Hypothalamus (tissue), 51 donors: ENCODE measurements around the gene ZBTB5.
A peak's percentile ranks its signal among the peaks of the same experiment; 100 is the strongest.
"Not testable (repeated sequence)": the region's sequence is repeated elsewhere in the genome, so short reads cannot be mapped to it uniquely, and the experiment has no call there.

Experiments
- DNase-seq, 51 donors: peaks; one replicate each; lab custom pipeline; 2025; lab: John Stamatoyannopoulos, UW

ZBTB5 gene

DNA sequence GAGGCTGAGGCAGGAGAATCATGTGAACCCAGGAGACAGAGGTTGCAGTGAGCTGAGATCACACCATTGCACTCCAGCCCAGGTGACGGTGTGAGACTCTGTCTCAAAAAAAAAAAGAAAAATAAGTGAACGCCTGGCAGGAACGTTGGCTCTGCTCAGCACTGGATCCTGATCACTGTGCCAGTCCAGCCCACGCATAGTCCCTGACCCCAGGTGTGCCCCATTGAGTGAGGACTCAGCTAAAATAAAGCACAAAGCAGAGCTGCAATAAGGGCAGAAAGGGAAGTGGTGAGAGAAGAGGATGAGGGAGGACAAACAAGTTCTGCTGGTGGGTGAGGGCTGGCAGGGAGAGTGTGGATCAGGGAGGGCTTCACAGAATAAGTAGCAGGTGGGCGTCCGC lies 38.4 kb downstream of the ZBTB5 start:
- DNase-seq: no peak

DNA sequence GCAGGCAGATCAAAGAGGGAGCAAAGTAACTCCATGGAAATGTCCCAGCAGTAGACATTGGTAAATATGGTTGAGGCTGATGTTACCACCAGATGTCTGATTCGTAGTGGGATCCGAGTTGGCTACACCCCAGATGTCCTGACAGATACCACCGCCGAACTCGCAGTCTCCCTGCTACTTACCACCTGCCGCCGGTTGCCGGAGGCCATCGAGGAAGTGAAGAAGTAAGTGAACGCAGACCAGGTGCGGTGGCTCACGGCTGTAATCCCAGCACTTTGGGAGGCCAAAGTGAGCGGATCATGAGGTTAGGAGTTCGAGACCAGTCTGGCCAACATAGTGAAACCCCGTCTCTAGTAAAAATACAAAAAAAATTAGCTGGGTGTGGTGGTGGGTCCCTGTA lies 38.8 kb downstream of the ZBTB5 start:
- not testable (repeated sequence) for DNase-seq

DNA sequence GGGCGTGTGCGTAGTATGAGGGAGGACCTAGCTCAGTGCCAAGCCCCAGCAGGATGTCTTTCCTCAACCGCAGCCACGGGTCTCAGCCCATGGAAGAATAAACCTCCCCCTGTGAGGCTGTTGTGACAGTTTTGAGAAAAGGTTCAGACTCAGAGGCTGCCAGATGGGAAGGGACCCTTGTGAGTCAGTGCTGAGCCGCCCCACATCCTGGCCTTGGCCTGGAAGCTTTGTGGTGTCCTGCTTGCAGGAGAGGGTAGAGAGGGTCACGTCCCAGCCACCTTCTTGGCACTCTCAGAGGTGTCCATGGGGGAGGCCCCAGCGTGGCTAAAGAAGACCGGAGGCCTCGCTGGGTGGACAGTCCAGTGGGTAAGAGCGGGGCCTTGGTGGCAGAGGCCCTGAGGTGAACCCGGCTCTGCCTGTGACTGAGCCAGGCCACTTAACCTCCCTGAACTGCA lies 39.9 kb downstream of the ZBTB5 start:
- DNase-seq: peak in 3 of 51 donors; percentile 10 to 19 (median 18)

DNA sequence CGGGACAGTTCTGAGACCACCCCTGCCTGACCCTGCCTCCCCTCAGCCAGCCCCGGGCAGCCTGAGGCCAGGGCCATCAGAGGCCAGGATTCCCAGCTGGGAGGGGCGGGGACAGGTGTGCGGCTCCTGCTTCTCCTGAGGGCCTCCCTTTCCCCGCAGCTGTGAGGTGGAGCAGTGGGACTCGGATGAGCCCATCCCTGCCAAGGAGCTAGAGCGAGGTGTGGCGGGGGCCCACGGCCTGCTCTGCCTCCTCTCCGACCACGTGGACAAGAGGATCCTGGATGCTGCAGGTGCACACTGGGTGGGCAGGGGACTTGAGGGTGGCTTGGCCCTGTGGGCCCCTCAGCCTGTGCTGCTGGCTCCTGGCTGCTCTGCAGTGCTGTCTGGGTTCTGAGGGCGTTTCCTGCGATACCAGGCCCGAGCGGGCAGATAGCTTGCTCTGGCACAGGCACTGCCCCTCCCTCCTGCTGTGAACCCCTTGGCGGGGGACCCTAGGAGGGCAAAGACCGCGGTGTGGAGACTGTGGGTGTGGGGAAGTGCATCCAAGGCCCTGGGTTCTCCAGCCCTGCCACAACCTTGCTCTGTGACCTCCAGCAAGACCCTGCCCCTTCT lies 40.5 kb downstream of the ZBTB5 start:
- DNase-seq: no peak

DNA sequence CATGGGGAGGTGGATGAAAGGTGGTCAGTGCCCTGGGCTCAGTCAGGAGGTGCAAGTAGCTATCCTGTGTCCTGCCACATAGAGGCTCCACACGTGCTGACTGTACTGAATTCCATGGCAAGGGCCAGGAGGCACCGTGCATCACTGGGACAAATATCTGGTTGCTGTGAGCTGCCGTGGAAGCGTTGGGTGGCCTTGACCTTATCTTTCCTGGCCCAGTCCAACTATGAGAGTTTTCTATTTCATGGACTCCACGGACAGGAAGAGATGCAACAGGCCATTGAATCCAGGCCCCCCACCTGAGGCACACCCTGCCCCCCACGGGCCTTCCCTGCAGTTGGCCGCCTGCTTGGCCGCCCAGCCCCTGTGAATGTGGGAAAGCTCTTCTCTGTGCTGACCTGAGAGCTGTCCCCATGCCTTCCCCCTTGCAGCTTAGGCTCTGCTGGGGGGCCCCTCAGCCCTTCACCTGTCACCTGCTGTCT lies 41.0 kb downstream of the ZBTB5 start:
- no peak for DNase-seq

DNA sequence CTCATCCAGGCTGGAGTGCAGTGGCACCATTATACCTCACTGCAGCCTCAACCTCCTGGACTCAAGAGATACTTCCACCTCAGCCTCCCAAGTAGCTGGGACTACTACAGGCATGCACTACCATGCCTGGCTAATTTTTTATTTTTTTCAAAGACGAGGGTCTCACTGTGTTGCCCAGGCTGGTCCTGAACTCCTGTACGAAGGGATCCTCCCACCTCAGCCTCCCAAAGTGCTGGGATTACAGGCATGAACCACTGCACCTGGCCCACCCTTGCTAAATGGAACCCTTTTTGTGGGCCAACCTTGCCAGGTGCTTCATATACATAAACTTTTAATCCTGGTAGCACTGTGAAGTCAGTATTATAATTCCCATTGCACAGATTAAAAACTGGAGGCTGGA lies 41.7 kb downstream of the ZBTB5 start:
- no peak for DNase-seq

DNA sequence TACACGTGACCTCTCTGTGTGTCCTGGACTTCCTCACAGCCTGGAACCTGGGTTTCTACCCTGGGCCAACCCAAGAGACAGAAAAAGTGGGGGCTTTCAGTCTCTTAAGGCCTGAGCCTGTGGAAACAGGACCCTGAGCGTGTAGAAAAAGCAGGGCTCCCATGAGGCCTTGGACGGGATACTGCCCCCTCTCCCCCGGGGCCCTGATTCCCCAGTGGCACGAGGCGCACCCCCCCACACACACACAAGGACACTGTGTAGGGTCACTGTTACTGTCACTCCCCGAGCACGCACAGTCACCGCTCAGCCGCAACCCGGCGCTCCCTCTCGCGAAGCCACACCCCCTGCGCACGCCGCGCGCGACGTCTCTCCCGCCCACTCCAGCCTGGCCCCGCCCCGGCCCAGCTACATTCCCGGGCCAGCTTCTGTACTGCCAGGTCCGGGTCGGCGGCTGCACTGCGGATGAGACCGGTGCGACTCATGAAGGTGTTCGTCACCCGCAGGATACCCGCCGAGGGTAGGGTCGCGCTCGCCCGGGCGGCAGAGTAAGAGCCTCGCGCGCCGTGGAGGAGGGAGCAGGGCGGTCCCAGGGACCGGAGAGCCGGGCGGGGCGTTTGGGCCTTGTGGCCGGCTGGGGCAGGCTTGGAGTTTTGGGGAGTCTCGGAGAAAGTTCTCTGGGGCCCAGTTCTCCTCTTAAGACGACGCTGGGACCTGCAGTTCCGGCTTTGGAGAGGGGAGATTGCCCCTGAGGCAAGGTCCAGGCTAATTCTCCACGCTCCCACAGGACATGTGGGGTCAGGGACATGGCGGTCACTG lies 42.8 kb downstream of the ZBTB5 start, which contains the start of gene GRHPR:
GRHPR (plus strand) TSS at position 408 of the 816 bp plus-strand sequence; CDS start at position 463, 55 bp downstream.
- peak; percentile 29 to 96 (median 87) for DNase-seq

DNA sequence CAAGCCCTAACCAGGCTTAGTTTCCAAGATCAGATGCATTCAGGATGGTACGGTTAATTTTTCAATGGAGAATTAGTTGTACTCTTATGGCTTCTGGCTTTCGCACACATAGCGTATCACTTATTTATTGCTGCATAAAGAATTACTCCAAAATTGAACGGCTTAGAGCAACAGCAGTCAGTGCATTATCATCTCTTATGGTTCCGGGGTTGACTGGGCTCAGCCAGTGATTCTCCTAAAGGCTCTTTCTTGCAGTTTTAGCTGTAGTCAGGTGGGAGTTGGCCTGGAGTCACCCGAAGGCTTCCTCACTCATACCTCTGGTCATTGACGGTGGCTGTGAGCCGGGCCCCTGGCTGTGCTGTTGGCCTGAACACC lies 43.3 kb downstream of the ZBTB5 start:
- DNase-seq: peak in 5 of 51 donors; percentile 52 to 57 (median 54)

DNA sequence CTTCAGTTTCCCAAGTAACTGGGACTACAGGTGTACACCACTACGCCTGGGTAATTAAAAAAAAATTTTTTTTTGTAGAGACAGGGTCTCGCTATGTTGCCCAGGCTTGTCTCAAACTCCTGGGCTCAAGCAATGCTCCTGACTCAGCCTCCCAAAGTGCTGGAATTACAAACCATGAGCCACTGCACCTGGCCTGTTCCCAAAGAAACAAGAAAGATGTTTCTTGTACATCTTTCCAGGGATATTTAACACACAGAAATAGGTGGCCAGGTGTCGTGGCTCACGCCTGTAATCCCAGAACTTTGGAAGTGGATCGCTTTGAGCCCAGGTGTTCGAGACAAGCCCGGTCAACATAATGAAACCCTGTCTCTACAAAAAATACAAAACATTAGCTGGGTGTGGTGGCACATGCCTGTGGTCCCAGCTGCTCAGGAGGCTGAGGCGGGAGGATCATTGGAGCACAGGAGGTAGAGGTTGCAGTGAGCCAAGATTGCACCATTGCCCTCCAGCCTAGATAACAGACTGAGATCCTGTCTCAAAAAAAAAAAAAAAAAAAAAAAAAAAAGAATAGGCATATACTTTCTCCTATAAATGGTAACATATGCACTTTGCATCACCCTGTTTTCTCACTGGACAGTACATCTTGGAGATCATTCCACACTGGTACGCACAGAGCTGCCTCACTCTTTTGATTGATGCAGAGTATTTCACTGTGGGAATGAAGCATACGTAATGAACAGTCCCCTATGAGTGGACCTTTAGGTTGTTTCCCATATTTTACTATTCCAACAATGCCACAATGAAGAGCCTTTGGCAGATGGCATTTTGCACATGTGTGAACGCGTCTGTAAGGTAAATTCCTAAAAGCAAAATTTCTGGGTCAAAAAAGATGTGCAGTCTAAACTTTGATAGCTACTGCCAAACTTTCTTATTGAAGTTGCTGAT lies 44.7 kb downstream of the ZBTB5 start:
- no peak for DNase-seq

DNA sequence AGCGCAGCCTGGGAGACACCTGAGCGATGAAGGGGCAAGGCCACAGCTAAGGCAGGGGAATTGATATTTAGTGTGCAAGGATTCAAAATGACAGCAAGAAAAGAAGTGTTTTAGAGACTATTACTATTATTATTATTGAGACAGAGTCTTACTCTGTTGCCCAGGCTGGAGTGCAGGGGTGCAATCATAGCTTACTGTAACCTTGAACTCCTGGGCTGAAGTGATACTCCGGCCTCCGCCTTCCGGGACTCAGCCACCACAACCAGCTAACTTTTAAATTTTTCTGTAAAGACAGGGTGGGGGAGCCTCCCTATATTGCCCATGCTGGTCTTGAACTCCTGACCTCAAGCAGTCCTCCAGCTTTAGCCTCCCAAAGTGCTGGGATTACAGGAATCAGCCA lies 46.0 kb downstream of the ZBTB5 start:
- no peak for DNase-seq

DNA sequence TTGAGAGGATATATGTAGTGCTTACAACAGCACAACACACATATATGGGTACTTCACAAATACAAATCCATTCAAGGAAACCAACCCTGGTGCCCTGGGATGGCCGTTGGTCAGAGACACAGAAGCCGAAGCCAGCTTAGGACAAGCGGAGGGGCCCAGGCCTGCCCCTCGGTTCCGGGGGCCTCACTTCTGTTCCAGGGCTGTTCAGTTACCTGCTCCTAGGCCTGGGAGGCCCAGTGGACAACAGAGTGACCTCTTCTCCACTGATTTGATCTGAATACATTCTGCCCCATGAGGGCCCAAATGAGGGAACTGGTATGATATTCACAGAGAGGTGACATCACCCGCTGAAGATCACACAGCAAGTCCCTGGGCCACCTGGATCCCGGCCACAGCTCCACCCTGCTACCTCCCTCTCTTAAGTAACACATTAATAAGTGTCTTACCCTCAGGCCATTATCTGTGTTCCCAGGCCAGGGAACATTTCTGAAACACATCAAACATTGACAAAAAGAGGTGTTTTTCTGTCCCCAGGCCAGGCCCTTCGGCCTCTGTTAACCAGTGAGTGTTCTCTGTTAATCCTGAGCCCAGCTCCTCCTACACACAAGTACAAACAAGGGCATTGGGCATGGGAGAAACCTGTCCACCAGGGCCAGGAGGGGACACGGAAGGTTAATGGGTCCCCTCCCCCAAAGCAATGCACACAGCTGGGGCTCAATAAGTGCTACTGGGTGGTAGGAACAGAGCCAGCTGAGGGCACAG lies 47.2 kb downstream of the ZBTB5 start:
- no peak for DNase-seq

DNA sequence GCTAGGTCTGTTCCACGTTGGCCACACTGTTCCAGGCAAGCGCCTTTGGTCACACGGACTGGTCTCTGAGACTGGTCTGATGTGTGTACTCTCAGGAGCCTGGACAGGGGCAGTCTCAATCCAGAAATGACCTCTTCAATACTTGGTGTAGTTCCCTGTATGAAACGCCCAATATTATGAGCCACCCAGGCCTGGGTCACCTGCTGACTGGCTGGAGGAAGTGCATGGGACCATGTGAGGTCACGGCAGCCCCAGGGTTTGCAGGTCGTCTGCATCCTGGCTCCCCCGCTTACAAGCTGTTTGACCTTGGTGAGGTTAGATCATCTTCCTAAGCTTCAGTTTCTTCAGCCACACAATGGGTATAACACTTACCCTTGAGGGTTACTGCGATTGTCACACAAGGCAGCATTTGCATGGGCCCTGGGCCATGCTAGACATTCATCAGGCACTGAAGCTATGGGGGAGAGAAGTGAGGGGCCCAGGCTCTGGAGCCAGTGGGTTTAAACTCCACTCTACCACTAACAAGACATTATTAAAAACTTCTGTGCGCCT lies 47.9 kb downstream of the ZBTB5 start:
- no peak for DNase-seq

DNA sequence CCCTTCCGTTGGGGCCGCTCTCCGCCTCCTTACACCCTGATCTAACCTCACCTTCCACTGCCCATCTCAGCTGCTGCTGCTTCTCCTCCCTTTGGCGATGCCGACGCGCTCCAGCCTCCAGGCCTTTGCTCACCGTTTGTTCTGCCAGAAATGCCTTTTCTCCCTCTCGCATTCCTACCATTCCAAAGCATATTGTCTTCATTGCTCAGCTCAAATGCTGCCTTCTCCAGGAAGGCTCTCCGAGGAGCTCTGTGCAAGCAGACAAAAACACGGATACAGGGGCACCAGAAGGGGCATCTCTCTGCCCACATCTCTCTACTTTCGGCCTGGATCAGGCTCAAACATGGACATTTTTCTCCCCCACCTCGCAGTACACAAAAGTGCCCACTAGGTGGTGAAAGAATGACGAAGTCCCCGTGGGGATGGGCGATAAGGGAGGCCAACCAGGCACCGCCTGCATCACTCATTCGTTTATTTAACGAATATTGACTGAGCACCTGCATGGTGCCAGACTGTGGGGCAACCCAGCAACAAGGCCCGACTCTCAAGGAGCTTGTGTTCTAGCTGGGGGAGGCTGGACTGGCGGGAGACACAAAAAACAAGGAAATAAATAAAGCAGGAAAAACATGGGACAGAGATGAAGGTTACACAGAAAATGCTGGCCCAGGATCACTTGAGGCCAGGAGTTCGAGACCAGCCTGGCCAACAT lies 50.1 kb downstream of the ZBTB5 start:
- peak in 42 of 51 donors; percentile 11 to 74 (median 48) for DNase-seq

DNA sequence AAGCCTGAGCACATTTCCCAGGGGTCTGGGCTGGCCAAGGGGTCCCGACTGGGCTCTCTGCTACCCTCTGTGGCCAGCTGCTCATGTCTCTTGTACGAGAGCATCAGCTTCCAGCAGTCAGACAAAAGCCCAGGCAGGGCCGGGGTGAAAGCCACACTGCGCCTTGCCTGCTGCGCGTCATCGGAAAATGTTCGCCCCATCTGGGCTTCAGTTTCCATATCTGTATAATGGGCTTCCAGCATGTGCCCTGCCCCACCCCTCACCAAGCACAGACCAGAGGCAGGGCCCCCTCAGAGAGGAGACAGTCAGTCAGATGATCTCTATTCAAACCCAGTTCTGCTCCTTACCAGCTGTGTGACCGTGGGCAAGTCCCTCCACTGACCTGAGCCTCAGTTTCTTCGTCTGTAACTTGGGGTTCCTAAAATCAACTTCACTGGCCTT lies 50.7 kb downstream of the ZBTB5 start:
- no peak for DNase-seq

DNA sequence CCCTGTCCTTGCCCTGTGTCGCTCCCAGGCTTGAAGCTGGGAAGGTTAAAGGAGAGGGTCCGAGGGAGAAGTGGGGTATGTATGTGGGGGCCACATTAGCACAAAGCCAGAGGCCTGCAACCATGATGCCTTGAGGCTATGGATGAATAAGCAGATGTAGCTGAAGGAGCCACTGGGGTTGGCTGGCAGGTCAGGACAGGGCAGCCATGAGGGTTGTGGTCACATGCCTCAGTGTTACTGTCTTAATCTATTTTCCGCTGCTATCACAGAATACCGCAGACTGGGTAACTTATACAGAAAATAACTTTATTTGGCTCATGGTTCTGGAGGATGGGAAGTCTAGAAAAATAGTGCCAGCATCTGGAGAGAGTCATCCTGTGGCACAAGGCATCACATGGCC lies 51.9 kb downstream of the ZBTB5 start:
- DNase-seq: no peak

DNA sequence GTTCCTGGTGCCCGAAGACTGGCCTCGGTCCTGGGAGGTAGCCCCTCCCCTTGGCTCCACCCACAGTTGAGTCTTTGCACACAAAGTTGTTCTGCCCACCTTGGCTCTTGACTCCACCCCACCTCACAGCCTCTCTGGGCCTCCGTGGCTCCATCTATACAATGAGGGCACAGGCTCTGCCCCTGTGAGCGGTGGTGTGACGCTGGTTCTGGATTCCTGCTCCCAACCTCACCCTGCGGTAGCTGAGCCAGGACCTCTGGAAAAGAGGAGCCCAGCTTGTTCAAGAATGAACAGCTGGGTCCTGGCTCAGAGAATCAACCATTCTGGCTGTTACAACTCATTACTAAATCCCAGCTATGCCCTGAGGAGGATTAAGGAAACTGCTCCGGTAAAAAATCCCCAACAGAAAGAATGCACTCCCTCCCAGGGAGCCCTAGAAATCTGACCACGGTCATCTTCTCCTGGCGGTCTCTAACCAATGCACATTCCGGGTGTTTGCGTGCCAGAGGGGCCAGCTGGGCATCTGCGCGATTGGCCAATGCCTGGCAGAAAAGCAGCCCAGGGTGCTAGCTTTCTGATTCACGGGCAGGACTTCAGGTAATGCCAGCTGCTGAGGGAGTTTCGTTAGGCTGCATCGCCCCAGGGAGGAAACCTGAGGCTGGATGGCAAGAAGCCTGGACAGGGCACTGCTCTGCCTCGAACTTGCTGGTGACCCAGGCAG lies 52.7 kb downstream of the ZBTB5 start:
- no peak for DNase-seq

DNA sequence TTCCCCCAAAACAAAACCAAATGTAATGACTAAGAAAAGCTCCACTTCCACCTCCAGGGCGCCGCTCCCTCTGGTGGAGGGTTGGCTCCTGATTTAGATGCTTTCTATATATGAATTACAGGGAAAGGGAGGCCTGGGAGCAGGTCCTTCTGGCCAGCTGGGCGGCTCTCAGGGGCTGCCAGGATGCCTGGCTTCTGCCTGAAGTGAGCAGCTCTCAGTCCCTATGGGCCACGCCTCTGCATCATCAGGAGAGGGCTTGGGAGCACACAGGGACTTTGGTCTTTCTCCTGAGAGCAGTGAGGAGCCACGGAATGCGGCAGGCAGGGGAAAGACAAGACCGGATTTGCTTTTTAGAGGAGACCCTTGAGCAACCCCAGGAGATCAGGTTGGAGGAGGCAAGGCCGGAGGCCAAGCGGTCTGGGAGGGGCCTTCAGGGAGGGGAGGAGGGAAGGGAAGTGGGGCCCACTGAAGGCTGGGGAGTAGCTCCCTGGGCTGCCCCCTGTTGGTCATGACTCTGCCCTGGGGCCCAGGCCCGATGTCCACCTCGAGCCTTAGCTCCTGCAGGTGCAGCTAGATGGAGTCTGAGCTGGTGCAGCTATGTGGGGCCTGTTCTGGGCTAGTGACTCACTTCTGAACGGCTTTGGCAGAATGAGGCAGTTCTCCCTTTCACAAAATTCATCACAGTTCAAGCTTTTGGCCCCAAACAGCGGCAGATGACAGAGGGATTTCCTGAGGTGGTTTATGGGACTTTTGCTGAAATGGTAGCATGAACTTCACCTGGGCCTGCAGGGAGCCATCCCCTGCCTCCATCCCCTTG lies 54.1 kb downstream of the ZBTB5 start:
- no peak for DNase-seq
